ENCODE results near the gene TIMP2. TPM values are rescaled to one million over a fixed set of nuclear protein-coding genes. Genes with fewer than 3 reads are reported as not detected.

The TIMP2 gene
- total RNA-seq, 1 experiment from 2014 or later = 13.9 TPM

DNA sequence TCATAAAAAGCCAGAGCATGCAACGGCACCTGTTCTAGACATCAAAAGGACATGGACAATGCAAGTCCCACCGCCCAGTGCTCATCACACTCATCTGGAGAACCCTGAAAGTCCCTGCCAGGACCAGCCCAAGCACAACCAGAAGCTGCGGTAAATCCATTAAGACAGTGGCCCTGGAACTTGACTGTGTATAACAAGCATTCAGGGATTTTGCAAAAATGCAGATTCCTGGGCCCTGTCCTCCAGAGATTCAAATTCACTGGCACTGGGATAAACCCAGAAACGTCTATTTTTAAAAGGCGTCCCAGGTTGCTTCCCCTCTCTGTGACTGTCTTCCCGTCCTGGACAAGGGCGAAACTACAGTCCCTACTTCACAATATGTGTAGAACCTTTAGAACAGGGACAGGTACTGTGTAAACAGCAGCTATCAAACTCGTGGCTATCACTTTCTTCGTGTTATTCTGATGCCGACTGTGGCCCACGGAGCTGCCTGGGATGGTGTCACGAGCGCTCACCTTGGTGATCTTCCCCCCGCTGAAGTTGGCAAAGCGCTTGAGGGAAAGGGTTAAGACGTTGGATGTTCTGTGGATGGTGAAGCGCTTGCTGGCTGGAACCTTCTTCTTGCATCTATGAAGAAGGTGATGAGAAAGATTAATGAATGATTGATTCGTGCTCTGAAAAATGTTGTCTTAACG, 106.9 kb downstream of the TIMP2 start:
- no peak overlapping the region for H3K4me3 ChIP-seq (ENCODE audit: insufficient read depth, low read depth, low read length)
- H3K36me3 ChIP-seq (replicated peaks; ENCODE audit: control insufficient read depth, insufficient read depth, low read length) = peaks cover 63% of the 10 kb centered on the region
- H3K27me3 ChIP-seq (ENCODE audit: control insufficient read depth, insufficient read depth, low read length) = no peaks in the 10 kb centered on the region; the same call in 1 of the 2 replicates
- peak; percentile 8 for DNase-seq

DNA sequence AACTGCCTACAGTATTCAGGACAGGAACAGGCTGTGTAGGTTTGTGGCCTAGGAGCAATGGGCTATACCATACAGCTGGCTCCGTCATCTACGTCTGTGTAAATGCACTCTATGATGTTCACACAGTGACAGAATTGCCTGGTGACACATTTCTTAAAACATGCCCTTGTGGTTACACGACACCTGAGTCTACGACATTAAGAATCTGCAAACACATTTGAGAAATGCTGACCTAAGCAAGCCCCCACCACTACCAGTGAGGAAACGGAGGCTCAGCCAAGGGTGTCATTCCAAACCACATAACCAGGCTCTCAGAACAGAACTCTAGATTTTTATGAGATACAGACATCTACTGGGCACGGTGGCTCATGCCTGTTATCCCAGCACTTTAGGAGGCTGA, 108.1 kb downstream of the TIMP2 start:
- Histone ChIP-seq H3K4me3 (ENCODE audit: insufficient read depth, low read depth, low read length) (no peak overlapping the region), H3K36me3 (replicated peaks; ENCODE audit: control insufficient read depth, insufficient read depth, low read length) (peaks cover 65% of the 10 kb centered on the region), H3K27me3 (ENCODE audit: control insufficient read depth, insufficient read depth, low read length) (no peaks in the 10 kb centered on the region; the same call in 1 of the 2 replicates)
- no peak for DNase-seq

DNA sequence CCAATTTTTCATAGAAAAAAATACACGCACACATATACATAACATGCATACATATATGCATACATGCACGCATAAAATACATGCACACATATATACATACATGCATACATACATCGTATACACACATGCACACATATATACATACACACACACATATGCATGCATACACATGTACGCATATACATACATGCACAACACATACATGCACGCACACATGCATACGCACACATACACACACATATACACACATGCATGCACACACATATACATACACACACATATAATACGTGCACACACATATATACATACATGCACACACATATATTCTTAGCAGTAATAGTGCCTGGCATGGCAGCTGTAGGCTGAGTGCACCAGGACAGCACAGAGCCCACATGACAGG, 109.5 kb downstream of the TIMP2 start:
- Histone ChIP-seq H3K4me3 (ENCODE audit: insufficient read depth, low read depth, low read length) (no peak overlapping the region), H3K36me3 (replicated peaks; ENCODE audit: control insufficient read depth, insufficient read depth, low read length) (peaks cover 61% of the 10 kb centered on the region), H3K27me3 (ENCODE audit: control insufficient read depth, insufficient read depth, low read length) (no peaks in the 10 kb centered on the region; the same call in 1 of the 2 replicates)
- DNase-seq = no peak

DNA sequence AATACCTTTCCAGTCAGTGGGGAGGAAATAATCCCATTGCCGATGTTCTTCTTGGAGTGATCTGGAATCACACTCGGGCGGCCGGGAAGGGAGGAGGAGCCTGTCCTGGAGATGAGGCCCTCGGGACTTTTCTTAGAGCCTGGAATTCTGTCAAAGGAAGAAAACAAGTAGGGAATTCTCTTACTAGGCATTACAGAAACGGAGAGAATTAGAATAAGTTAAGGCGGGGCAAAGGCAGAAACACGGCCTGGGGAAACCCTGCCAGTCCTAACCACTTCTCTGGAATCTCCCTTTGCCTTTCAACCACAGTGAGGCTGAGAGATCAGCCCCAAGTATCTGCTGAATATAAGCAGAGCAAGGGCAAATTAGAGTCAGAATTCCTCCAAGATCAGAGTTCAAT, 112.3 kb downstream of the TIMP2 start:
- Histone ChIP-seq H3K36me3 (replicated peaks; ENCODE audit: control insufficient read depth, insufficient read depth, low read length) (peaks cover 49% of the 10 kb centered on the region), H3K27me3 (ENCODE audit: control insufficient read depth, insufficient read depth, low read length) (no peaks in the 10 kb centered on the region; the same call in 1 of the 2 replicates), H3K4me3 (ENCODE audit: insufficient read depth, low read depth, low read length) (no peak overlapping the region)
- peak; percentile 8 for DNase-seq

DNA sequence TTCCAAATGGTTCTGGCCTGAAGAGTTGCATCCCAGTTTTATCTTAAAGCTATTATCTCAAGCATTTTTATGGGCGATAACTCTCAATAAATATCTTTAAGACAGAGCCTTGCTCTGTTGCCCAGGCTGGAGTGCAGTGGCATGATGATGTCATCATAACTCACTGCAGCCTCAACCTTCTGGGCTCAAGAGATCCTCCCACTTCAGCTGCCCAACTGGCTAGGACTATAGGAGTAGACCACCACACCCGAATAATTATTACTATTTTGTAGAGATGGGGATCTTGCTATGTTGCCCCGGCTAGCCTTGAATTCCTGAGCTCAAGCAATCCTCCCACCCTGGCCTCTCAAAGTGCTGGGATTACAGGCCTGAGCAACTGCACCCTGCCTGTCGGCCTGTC, 117.0 kb downstream of the TIMP2 start:
- Histone ChIP-seq H3K27me3 (ENCODE audit: control insufficient read depth, insufficient read depth, low read length) (no peaks in the 10 kb centered on the region), H3K36me3 (replicated peaks; ENCODE audit: control insufficient read depth, insufficient read depth, low read length) (peaks cover 42% of the 10 kb centered on the region), H3K4me3 (ENCODE audit: insufficient read depth, low read depth, low read length) (no peak overlapping the region)
- no peak for DNase-seq

DNA sequence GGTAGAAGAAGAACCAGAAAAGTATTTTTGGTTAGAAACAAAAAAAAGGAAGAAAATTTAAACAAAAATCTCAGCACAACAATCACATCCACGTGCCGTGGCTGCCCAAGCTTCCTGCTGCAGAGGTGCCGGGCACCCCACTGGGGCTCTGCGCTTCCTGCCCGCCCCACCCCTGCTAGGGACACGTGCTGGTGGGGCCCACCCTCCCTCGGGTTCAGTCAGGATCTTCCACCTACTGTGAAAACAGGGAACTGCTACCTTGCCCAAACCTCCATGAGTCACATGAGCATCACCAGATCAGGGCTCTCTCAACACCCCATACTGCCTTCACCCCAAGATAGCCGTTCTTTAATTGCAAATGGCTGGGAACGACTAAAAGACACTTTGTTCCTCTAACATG, 118.7 kb downstream of the TIMP2 start:
- DNase-seq = peak; percentile 73
- Histone ChIP-seq H3K36me3 (replicated peaks; ENCODE audit: control insufficient read depth, insufficient read depth, low read length) (peaks cover 36% of the 10 kb centered on the region), H3K27me3 (ENCODE audit: control insufficient read depth, insufficient read depth, low read length) (no peaks in the 10 kb centered on the region), H3K4me3 (ENCODE audit: insufficient read depth, low read depth, low read length) (no peak overlapping the region)

DNA sequence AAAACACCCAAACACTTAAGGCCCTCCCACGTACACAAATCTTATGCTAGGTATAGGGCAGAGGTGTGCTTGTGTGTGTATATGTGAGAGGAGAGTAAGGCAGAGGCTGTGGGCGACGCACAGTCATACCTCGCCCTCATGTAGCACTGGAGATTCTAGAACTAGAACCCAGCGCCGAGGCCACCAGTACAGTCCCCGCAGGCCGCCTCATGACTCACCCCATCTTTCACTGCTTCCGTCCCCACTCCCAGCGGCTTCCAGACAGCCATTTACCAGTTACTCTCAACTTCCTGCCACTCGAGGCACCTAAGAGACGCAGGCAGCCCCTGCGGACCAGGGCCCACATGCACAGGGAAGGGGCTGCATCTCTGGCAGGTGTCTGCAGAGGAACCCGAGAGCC, 119.9 kb downstream of the TIMP2 start:
- no peak overlapping the region for H3K4me3 ChIP-seq (ENCODE audit: insufficient read depth, low read depth, low read length)
- H3K27me3 ChIP-seq (ENCODE audit: control insufficient read depth, insufficient read depth, low read length) = no peaks in the 10 kb centered on the region
- H3K36me3 ChIP-seq (replicated peaks; ENCODE audit: control insufficient read depth, insufficient read depth, low read length) = peaks cover 31% of the 10 kb centered on the region
- no peak for DNase-seq

DNA sequence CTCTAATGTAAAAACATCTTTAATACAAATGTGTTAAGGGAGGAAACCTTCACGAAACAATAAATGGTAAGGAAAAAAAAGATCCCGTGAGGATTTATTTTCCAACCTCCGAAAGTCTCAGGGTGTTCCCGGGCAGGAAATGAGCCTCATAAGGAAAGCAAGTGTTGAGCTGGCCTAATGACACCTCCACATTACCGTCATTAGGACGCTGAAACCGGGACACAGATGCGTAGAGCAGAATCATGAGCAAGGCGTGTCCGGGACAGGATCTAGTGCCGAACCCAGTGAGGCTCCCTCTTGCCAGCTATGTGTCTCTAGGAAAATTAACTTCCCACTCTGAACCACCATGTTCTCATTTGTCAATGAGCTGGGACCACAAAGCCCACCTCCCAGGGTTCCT, 120.4 kb downstream of the TIMP2 start:
- Histone ChIP-seq H3K27me3 (ENCODE audit: control insufficient read depth, insufficient read depth, low read length) (no peaks in the 10 kb centered on the region), H3K36me3 (replicated peaks; ENCODE audit: control insufficient read depth, insufficient read depth, low read length) (peaks cover 27% of the 10 kb centered on the region), H3K4me3 (ENCODE audit: insufficient read depth, low read depth, low read length) (no peak overlapping the region)
- DNase-seq = no peak

DNA sequence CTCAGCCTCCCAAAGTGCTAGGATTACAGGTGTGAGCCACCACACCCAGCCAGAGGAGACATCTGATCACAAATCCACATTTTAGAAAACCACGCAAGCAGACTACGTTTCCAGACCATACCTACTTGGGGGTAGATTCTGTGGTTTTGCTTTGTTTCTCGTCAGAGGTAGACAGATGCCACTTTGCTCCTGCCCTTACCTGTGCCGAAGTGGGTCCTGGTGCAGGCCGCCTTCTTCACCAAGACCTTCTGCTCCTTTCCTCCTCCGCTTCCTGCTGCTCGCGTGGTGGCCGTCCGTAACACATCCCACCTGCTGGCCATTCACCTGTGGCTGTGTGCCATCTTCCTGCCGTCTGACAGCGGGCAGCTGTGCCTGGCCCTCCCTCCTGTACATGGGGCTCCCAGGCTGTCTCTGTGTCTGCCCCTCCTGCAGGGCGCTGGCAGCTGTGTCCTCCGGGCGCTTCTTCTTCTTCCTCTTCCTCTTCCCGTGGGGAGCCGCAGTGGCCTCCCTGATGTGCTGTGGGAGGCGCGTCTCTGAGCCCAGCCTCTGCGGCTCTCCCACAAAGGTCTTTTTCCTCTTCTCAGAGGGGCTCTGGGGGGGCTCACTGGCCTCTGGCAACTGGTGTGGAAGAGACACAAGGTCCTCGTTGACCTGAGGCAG, 121.9 kb downstream of the TIMP2 start:
- no peak for DNase-seq
- no peak overlapping the region for H3K4me3 ChIP-seq (ENCODE audit: insufficient read depth, low read depth, low read length)
- H3K27me3 ChIP-seq (ENCODE audit: control insufficient read depth, insufficient read depth, low read length) = no peaks in the 10 kb centered on the region
- peaks cover 31% of the 10 kb centered on the region for H3K36me3 ChIP-seq (replicated peaks; ENCODE audit: control insufficient read depth, insufficient read depth, low read length)

Other genes starting within 250 kb of the TIMP2 start
- gene CYTH1, start 143.1 kb downstream of the TIMP2 start, total RNA-seq (2014; rRNA removed; shearing (Covaris generic)) = 10.3 and 11.3 TPM in 2 replicates
- gene USP36, start 84.6 kb downstream of the TIMP2 start, total RNA-seq (2014; rRNA removed; shearing (Covaris generic)) = 24.6 and 32.8 TPM in 2 replicates
- gene CEP295NL, start 22.2 kb downstream of the TIMP2 start, total RNA-seq (2014; rRNA removed; shearing (Covaris generic)) = 0.07 TPM in 1 of 2 replicates, not detected in the other
- gene LGALS3BP, start 54.5 kb upstream of the TIMP2 start, total RNA-seq (2014; rRNA removed; shearing (Covaris generic)) = 116 and 129 TPM in 2 replicates
- 27.3 and 29.6 TPM in 2 replicates for gene CANT1, start 84.4 kb upstream of the TIMP2 start, total RNA-seq (2014; rRNA removed; shearing (Covaris generic))
- gene C1QTNF1, start 98.8 kb upstream of the TIMP2 start, total RNA-seq (2014; rRNA removed; shearing (Covaris generic)) = 0.28 and 0.67 TPM in 2 replicates
- gene ENGASE, start 149.4 kb upstream of the TIMP2 start, total RNA-seq (2014; rRNA removed; shearing (Covaris generic)) = 13.3 and 21.3 TPM in 2 replicates